HEK293T (cell line): ENCODE results near the gene GPR146.

ENCODE experiments used
- BHLHE40 ChIP-seq: fragments of 450-650 bp; IDR thresholded peaks from 2 replicates; pipeline ENCODE4 v1.6.1; 2016; ENCODE audit warnings: mild to moderate bottlenecking, moderate library complexity, borderline replicate concordance
- CTBP1 ChIP-seq: fragments of 450-650 bp; IDR thresholded peaks from 2 replicates; pipeline ENCODE4 v1.6.1; 2016; ENCODE audit warnings: borderline replicate concordance
- ELF4 ChIP-seq: fragments of 450-650 bp; IDR thresholded peaks from 2 replicates; pipeline ENCODE4 v1.6.1; 2017; ENCODE audit warnings: antibody characterized with exemption
- FOXA1 ChIP-seq: fragments of 450-650 bp; IDR thresholded peaks from 2 replicates; pipeline ENCODE4 v1.6.1; 2016; ENCODE audit warnings: mild to moderate bottlenecking
- FOXM1 ChIP-seq: fragments of 450-650 bp; IDR thresholded peaks from 2 replicates; pipeline ENCODE4 v1.6.1; 2017; ENCODE audit warnings: mild to moderate bottlenecking, borderline replicate concordance
- HDGF ChIP-seq: fragments of 450-650 bp; IDR thresholded peaks from 2 replicates; pipeline ENCODE4 v1.6.1; 2017; ENCODE audit warnings: antibody characterized with exemption, borderline replicate concordance
- L3MBTL2 ChIP-seq: fragments of 450-650 bp; conservative IDR thresholded peaks from 2 replicates; pipeline ENCODE4 v1.6.1; 2016; ENCODE audit warnings: mild to moderate bottlenecking
- NFRKB ChIP-seq: fragments of 450-650 bp; IDR thresholded peaks from 2 replicates; pipeline ENCODE4 v1.6.1; 2016; ENCODE audit warnings: mild to moderate bottlenecking, moderate library complexity
- SP1 ChIP-seq: fragments of 450-650 bp; IDR thresholded peaks from 2 replicates; pipeline ENCODE4 v1.6.1; 2017
- TARDBP ChIP-seq: fragments of 450-650 bp; IDR thresholded peaks from 2 replicates; pipeline ENCODE4 v1.6.1; 2016

DNA sequence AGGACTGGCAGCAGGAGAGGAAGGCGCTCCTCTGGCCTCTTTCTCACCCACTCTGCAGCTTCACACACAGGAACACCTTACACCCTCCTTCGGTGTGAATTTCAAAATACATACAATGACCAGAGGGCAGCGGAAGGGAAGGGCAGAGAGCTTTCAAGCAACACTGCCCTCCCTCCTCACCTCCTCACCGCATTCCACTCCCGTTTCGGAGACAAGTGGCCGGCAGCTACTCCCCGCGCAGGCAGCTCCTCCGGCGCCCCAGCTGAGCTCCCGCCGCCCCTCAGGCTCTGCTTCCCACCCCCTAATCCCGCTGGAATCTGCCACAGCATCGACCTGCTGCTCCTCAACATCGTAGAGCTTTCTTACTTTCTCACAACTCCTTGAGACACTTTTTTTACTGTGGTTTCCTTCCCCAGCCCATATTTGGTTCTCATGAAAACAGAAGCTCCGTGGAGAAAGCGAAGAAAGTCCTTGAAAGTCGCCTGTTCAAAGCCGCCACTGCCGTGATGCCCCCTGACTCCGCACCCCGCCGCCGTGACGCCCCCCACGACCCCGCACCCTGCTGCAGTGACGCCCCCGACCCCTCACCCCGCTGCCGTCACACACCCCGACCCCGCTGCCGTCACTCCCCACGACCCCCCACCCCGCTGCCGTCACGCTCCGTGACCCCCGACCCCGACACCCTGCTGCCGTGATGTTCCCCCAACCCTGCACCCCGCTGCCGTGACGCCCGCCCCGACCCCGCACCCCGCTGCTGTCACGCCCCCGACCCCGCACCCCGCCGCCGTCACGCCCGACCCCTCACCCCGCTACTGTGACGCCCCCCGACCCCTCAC is 29.0 kb downstream of the GPR146 start:
- no peak for TF ChIP-seq TARDBP
- TF ChIP-seq FOXM1, result no peak
- TF ChIP-seq FOXA1, result no peak
- TF ChIP-seq SP1, result no peak
- TF ChIP-seq CTBP1, result no peak
- no peak for TF ChIP-seq BHLHE40
- no peak for TF ChIP-seq NFRKB
- TF ChIP-seq ELF4, result no peak
- no peak for TF ChIP-seq HDGF
- TF ChIP-seq L3MBTL2, result no peak
